Globus pallidus (tissue), 1 donor: ENCODE results near the gene RNF133.

Experiments
- DNase-seq: peaks from one replicate; pipeline ENCODE4 v3.0.0-alpha.2; 2015; ENCODE audit warnings: low spot score

RNF133 gene

GRCh38 chr7:122699017-122699416 lies at the start of gene RNF133:
TSS of gene RNF133 (minus strand) at chr7:122699117. CDS start at chr7:122698918, 199 bp downstream.
- DNase-seq = no peak

DNA sequence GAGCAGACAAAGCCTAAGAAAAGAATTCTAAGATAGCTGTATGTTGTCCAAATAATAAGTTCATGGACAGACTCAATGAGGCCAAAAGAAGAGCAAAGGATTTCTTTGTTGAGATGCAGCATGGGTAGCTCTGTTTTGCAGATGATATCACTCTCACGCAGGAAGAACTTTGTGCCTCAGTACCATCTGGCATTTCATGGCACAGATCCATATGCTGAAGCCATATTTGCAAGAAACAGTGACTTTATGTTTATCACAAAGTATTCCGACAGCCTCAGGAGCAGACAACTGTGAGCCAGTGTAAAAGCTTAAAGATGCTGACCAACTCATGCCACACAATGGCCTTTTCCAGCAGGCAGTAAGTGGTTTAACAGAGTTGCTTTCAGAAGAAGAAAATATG lies 49.3 kb upstream of the RNF133 start:
- no peak for DNase-seq

DNA sequence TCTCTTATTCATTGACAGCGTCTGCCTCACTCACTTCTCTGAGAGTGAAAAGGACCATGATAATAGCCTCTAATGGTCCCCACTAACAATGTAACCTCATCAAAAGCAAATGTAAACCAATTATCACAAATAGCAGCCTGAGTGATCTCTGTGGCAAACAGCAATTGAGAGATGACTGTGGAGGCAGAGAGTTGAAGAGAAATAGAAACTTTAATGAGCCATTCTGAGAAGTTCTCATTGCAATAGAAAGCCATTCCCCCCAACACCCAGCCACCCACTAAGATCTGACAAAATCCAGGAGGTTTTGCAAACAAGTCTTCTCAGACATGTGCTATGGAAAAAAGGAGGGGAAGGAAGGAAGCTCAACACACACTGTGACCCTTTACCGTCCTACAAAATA lies 48.0 kb upstream of the RNF133 start:
- DNase-seq = no peak

DNA sequence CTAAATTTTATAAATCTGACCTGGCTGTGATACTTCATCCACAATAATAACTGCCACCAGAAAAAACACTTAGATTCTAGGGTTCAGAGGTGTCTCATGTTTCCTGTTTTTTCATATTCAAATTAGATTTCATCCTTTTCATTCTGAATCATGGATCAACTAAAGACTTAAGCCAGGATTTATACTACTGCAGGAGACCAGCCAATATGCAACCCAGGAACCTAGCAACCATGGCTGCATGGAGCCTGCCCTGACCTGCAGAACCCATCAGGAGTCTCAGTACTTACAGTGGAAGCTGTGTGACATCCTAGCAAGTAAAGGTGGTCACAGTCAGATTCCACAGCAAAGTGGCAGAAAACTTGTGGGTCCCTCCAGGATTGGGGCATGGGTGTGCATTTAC lies 44.3 kb upstream of the RNF133 start:
- no peak for DNase-seq

DNA sequence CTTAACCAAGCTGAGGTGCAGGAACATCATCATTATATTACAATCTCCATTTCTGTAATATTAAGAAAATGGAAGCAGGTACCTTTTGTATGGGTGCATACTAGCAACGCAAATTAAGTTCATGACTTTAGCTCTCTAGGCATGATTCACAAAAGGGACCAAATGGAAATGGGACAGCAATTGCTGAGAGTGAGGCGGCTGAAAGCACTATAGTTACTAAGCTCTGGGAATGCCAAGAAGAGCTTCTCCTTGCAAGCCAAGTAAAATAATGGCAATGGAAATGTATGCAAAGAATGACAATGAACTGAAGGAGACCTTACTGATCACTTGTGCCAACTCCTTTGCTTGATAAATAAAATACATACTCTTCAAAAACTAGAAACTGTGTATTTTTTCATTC lies 40.0 kb upstream of the RNF133 start:
- DNase-seq = no peak

GRCh38 chr7:122736183-122736582 lies 37.3 kb upstream of the RNF133 start:
- no peak for DNase-seq

DNA sequence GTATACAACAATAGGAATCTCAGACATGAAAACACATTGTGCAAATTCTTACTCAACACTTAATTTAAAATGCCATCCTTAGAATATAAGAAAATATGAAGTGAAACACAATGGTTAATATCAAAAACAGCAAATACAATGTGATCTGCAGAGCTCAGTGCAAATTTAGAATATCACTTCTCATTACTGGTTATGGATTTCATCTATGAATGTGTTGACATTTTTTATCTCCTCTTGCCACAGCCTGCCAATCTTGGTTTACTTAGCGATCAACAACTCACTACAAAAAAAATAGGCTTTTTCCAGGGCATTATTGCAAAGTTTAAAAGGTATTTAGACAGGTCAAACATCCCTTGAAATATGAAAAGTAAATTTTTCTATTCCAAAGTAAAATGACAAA lies 28.8 kb upstream of the RNF133 start:
- no peak for DNase-seq

- DNase-seq = no peak
Observed at GRCh38 chr7:122727354-122727753, 28.4 kb upstream of the RNF133 start.

GRCh38 chr7:122726881-122727280 lies 28.0 kb upstream of the RNF133 start:
- no peak for DNase-seq

GRCh38 chr7:122724366-122724765 lies 25.4 kb upstream of the RNF133 start:
- DNase-seq = no peak

DNA sequence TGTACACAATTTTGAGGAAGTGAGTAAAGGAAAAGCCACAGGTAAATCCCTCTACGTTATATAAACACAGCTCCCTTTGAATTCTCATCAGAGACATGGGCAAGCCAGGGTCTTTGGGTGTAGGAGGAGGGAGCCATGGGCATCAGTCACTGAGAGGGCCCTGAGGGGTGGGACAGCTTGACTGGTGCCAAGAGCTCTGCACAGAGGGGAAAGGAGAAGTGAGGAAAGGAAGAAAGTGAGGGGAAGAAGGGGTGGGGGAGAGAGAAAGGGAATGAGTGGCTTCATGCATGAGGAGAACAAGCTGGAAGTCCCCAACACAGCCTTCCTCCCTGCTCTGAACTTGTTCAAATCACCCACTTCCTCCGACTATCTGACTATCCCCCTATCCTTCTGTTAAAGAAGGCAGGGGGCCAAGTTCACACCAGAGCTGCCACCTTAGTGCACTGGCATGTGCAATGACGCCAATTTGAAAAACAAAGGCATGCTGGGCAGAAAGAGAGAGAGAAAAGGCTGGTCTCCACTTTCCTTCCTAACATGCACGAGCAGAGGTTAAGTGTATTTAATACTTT lies 20.2 kb upstream of the RNF133 start:
- DNase-seq = no peak

GRCh38 chr7:122717356-122718089 lies 18.6 kb upstream of the RNF133 start:
- no peak for DNase-seq

DNA sequence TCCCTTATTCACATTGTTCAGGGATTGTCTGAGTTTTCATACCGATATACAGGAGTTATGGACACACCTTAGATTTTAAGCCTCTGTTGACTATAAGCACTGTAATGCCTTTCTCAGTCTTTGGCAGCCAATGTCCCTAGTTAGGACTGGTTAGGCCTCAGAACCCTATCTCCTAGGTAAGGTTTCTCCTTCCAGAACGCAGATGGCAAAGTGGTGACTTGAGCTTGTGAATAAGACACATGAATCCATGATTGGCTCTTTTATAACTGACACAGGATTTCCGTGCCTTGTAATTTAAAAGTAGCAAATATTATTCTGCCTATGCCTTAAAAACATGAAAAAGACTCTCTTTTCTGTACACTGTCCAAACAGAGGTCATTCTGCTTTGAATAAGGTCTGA lies 16.3 kb upstream of the RNF133 start:
- DNase-seq = no peak

DNA sequence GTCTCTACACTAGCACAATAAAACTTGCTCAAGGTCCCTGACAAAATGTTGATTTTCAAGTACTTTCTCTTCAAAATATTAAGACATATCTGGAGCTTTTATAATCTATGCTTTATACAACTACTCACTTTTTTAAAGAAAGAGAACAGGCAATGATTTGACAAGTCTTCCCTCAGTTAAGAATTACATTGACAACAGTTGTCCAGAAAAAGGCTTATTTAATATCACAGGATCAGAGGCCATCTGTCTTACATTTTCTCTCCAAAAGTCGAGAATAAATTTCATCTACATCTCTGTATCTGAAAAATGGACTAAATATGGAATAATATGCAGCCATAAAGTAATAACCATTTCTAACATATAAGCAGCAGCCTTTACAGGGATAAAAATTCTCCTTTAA lies 12.0 kb upstream of the RNF133 start:
- no peak for DNase-seq

DNA sequence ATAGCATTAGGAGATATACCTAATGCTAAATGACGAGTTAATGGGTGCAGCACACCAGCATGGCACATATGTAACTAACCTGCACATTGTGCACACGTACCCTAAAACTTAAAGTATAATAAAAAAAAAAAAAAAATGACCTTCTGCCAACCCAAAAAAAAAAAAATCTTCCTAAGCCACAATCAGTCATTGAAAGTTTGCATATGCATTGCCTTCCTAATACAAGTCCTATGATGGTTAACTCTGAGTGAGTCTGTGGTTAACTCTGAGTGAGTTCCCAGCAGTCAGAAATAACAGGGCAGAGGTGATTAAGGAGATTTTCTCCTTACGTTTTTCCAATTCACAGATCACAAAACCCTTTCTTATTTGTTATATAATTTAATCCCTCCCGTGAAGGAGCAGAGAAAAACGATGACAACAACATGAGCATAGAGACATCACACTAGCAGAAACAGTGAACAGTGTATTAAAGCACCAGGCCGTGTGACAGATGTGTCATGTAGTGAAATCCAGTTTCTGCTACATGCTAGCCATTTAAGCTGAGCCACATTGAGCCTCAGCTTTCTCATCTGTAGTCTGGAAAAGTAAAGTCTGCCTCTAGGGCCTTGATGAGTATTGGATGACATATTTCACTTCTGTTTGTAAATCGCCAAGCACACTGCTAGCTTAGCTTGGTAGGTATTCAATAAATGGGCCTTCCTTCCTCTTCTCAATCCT lies 11.2 kb upstream of the RNF133 start:
- DNase-seq = no peak

DNA sequence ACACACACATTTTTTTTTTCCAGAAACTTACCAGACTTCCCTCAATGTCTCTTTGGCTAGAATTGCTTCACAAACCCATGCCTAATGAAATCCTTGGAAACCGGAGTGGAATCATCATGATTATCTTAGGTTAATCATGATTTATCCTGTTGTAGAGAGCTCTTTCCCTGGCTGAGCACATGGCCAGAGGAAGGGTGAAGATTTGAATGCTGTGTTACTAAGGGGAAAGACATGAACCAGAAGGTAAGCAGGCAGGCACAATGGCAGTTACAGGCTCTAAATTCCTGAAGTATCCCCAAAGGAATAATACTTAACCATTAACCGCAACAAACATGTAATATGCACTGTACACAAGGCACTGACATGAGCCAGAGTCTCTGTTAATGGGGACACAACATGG lies 7.9 kb upstream of the RNF133 start:
- no peak for DNase-seq

GRCh38 chr7:122702872-122703510 lies 4.1 kb upstream of the RNF133 start, which contains the start of gene RNF148:
TSS of gene RNF148 (minus strand) at chr7:122702922. CDS start at chr7:122702750, 172 bp downstream.
- DNase-seq = no peak

DNA sequence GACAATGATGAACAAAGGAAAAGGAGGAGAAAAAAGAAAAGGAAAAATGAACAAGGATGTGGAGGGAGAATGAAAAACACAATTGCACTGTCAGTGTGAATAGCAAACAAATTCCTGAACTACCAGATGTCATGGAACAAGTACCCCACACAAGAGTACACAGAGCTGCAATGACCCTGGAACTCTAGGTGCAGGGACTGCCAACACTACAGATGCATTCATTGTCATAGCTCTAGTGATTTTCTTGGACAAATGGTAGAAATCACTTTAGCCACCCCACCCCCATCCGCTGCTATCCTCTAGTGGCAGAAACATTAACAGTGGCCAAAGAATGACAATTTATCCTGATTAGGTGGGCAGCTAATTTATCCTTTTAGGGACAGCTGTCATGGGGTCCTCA lies 3.1 kb downstream of the RNF133 start:
- no peak for DNase-seq

DNA sequence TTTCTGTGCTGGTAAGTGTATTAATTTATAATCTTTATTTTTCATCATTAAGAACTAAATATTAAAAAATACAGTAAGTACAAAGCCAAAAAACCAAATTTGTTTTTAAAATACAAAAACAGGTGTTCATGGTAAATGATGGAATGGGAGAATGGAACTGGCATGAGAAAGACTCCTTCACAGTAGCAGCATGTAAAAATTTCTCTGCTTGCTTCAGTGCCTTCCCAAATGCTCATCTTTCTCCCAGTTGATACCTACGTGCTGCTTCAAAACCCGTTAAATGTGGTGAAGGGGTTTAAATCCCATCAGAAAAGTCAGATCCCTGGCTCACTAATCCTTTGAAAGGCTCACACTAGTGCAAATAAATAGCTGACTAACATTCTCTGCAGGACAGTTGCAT lies 4.2 kb downstream of the RNF133 start:
- DNase-seq = no peak

GRCh38 chr7:122692769-122693309 lies 6.1 kb downstream of the RNF133 start:
- no peak for DNase-seq

GRCh38 chr7:122691569-122692235 lies 7.2 kb downstream of the RNF133 start:
- no peak for DNase-seq
